ENCODE results near the gene ZXDC. TPM values are rescaled to one million over a fixed set of nuclear protein-coding genes. Genes with fewer than 3 reads are reported as not detected.

ZXDC gene
- 28.6 TPM for total RNA-seq (ENCODE audit: insufficient read depth, low replicate concordance)

GRCh38 chr3:126475413-126476114 is at the start of gene ZXDC:
ZXDC (minus strand) TSS chr3:126475891; CDS start chr3:126475865, 26 bp downstream.
- peak; percentile 97 for DNase-seq (ENCODE audit: low spot score)

- no peak for DNase-seq (ENCODE audit: low spot score)
These were observed 49.6 kb upstream of the ZXDC start for GRCh38 chr3:126525091-126525852.

- no peak for DNase-seq (ENCODE audit: low spot score)
These were observed 48.8 kb upstream of the ZXDC start for GRCh38 chr3:126524429-126524988.

- peak; percentile 41 for DNase-seq (ENCODE audit: low spot score)
These were observed 48.2 kb upstream of the ZXDC start, which contains the start of gene CHST13 for GRCh38 chr3:126523745-126524428. CHST13 (plus strand) TSS chr3:126524155; CDS start chr3:126524333, 178 bp downstream.

- peak; percentile 59 for DNase-seq (ENCODE audit: low spot score)
These were observed 46.7 kb upstream of the ZXDC start for GRCh38 chr3:126522363-126522788.

GRCh38 chr3:126521122-126521891 is 45.6 kb upstream of the ZXDC start:
- DNase-seq (ENCODE audit: low spot score), result no peak

GRCh38 chr3:126519506-126520455 is 44.1 kb upstream of the ZXDC start:
- DNase-seq (ENCODE audit: low spot score), result no peak

GRCh38 chr3:126518779-126519177 is 43.1 kb upstream of the ZXDC start:
- DNase-seq (ENCODE audit: low spot score), result no peak

GRCh38 chr3:126517986-126518778 is 42.5 kb upstream of the ZXDC start:
- no peak for DNase-seq (ENCODE audit: low spot score)

GRCh38 chr3:126517291-126517951 is 41.7 kb upstream of the ZXDC start, which contains the start of gene UROC1:
UROC1 (minus strand) TSS chr3:126517773; CDS start chr3:126517719, 54 bp downstream.
- DNase-seq (ENCODE audit: low spot score), result no peak

GRCh38 chr3:126516936-126517290 is 41.2 kb upstream of the ZXDC start:
- DNase-seq (ENCODE audit: low spot score), result no peak

GRCh38 chr3:126516152-126516935 is 40.7 kb upstream of the ZXDC start:
- DNase-seq (ENCODE audit: low spot score), result no peak

- DNase-seq (ENCODE audit: low spot score), result no peak
These were observed 39.5 kb upstream of the ZXDC start for GRCh38 chr3:126515066-126515706.

GRCh38 chr3:126514161-126514560 is 38.5 kb upstream of the ZXDC start:
- no peak for DNase-seq (ENCODE audit: low spot score)

- no peak for DNase-seq (ENCODE audit: low spot score)
These were observed 37.4 kb upstream of the ZXDC start for GRCh38 chr3:126512916-126513650.

- DNase-seq (ENCODE audit: low spot score), result peak; percentile 15
These were observed 36.3 kb upstream of the ZXDC start for GRCh38 chr3:126512026-126512425.

Measured in umbilical cord (tissue), 2 donors.